ENCODE results near the gene PHF3.

PHF3 gene, protein sequence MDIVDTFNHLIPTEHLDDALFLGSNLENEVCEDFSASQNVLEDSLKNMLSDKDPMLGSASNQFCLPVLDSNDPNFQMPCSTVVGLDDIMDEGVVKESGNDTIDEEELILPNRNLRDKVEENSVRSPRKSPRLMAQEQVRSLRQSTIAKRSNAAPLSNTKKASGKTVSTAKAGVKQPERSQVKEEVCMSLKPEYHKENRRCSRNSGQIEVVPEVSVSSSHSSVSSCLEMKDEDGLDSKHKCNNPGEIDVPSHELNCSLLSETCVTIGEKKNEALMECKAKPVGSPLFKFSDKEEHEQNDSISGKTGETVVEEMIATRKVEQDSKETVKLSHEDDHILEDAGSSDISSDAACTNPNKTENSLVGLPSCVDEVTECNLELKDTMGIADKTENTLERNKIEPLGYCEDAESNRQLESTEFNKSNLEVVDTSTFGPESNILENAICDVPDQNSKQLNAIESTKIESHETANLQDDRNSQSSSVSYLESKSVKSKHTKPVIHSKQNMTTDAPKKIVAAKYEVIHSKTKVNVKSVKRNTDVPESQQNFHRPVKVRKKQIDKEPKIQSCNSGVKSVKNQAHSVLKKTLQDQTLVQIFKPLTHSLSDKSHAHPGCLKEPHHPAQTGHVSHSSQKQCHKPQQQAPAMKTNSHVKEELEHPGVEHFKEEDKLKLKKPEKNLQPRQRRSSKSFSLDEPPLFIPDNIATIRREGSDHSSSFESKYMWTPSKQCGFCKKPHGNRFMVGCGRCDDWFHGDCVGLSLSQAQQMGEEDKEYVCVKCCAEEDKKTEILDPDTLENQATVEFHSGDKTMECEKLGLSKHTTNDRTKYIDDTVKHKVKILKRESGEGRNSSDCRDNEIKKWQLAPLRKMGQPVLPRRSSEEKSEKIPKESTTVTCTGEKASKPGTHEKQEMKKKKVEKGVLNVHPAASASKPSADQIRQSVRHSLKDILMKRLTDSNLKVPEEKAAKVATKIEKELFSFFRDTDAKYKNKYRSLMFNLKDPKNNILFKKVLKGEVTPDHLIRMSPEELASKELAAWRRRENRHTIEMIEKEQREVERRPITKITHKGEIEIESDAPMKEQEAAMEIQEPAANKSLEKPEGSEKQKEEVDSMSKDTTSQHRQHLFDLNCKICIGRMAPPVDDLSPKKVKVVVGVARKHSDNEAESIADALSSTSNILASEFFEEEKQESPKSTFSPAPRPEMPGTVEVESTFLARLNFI (N-terminal part only)
- 412 reads per million, percentile 97 among the genes with 10 or more reads in this experiment for total RNA-seq

DNA sequence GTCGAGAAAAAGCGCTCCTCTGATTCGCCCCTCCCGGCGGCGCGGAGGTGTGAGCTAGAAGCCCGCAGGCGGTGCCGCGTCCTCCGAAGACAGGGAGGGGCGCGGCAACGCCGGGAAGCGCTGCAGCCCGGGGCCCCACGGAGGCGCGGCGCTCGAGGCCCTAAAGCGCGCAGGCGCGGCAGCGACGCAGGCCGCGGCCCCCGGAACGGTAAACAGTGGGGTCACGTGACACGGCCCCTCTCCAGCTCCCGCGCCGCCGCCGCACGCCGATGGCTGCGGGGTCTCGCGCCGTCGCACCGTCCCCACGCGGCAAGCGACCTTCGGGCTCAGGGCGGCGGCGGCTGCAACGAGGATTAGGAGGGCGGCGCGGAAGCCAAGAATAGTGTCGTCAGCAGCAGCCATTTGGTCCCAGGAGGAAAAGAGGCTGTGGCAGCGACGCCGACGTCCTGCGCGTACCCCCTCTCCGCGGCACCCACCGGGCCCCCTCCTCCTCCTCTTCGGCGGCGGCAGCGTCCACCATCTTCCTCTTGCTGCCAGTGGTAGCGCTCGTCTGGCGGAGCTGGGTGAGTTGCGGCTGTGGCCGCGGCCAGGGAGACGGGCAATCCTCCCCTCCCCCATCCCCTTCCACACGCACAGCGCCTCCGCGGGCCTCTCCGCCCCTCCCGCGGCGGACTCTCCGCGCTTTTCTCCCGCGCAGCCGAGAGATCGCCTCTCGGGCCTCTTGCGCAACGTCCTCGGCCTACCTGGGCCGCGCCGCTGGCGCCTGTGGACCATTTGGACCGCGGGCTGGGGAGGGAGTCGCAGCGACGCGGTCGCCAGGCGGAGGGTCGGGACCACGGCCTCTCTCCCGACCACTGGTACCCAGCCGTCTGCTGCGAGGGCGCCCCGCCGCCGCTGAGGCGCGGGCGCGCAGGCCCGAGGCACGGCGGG, at the start of gene PHF3:
Gene PHF3 (plus strand): TSS at position 215 of the 930 bp plus-strand sequence. CDS start 10,750 bp downstream, outside the sequence.
- DNase-seq, result peak; percentile 89

DNA sequence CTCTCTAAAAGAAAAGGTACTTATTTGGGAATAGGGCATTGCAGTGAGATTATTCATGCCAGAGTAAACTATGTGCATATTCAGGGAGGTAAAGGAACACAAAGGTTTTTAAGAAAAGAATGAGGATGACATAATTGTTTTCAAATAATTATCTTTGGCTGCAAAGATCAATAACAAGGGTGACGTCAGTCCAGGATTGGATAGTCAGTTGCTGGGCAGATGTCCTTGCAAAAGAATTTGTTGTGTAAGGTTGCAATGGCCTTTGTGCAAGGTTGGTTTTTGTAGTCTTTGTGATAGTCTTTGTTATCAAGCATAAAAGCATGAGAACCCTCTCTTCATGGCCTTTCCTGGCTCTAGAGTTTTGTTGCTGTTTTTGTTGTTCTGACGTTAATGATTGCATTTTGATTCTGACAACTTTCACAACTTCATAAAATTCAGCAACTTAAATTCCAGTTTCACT, 45.6 kb upstream of the PHF3 start:
- DNase-seq, result no peak

DNA sequence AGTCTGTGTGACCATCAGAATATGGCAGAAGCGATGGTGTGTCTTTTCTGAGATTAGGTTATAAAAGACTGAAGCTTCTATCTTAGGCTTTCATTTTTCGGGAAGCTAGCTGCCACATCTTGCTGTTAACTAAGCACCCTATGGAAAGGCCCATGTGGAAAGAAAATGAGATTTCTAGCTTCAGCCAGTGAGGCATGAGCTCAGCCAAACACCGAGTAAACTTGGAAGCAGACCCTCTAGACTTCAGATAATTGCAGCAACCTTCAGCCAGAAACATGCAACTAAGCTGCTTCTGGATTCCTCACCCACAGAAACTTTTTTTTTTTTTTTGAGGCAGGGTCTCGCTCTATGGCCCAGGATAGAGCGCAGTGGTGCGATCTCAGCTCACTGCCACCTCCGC, 42.7 kb upstream of the PHF3 start:
- no peak for DNase-seq

DNA sequence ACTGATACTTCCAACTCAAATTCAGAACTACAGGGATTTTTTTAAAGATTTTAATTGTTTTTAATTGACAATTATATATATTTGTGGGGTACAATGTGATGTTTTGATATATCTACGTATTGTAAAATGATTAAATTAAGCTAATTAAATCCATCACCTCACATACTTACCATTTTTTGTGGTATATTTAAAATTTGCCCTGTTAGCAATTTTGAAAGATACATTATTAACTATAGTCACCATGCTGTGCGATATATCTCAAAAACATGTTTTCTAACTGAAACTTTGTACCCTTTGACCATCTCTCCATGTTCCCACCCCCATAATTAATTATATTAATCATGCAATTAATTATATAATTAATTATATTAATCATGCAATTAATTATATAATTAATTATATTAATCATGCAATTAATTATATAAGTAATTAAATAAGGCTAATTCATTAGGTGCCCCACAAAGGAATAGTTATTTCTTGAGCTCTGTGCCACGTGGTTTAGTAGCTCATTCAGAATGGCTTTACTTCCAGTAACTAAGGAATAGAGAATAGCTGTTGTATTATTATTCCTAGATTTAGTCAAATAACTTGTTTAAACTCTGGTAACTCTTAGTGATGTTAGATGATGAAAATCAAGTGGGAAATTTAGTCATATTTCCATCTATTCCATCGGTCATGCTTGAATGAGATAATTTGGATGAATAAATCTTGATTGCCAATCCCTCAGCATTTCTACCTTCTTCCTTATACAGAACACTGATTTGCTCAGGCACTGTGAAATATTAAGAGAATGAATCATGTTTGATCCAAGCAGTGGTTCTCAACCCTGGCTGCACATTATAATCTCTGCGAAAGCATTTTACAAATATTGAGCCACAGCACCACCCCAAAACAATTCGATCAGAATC, 38.2 kb upstream of the PHF3 start:
- no peak for DNase-seq

DNA sequence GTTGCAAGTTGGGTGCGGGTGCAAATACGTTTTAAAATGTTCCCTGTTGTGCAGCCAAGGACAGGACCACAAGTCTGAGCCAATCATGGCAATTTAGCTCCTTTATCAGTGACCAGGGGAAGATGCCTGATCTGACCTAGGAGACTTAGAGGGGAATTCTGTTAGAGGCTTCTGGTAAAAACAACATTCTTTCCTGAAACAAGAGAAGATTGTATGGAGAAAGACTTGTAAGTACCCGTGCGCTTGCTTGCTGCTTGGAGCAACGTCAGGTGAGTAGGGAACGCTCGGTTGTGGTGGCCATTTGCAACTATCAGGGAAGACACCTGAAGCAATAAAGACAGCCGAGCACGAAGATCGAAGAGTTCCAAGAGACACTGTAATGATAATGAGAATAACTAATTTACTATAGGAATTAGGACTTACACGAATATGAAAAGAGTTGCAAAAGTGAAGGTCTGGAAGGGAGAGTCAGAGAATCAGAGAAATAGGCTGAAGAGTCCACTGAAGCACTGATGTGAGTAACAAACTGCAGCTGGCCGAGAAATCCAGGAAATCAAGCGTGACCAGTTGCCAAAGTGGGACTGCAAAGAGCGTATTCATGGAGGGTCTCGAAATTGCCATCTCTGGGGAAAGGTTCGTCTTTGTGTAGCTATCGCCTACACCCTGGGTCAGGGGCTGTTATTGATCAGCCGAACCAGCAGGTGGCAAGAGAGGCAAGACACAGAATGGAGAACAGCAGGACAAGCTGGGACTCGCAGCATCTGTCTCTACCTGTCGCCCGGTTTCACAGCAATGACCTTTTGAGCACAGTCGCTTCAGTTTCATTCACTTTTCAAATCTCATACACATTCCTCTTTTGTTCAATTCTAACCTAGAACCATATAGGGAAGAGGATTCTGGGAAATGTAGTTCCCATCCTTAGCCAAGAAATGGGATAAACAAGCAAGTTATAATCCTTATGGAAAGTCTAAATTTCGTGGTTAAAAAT, 37.3 kb upstream of the PHF3 start:
- DNase-seq, result peak; percentile 67

DNA sequence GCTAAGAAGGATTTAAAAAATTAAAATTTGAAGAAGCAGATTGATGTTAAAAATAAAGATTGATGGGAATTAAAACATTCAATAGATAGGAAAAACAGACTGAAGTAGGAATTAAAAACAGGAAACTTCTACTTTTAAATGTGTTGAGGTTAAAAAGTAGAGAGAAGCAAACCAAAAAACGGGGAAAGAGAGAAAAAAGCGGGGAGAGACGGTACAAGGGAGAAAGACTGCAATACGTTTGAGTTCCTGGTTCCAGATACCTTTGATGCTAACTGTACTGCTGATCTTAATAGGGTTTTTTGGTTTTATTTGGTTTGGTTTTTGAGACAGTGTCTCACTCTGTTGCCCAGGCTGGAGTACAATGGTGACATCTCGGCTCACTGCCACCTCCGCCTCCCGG, 36.4 kb upstream of the PHF3 start:
- DNase-seq, result no peak

DNA sequence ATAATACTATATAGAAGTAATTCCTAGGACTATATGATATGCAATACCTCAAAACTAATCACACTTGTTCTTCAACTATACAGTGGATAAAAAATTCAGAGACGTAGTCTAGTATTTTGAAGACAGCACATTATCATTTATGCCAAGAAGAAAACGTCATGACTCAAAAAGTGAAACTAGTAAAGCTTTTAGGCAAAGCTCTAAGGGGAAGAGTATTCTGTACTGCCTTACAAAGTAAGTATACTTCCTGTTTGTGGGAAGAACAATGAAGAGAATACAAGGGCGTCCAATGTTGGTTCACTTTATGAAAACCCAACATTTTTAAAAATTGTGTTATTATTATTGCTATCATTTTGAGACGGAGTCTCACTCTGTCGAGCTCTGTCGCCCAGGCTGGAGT, 35.5 kb upstream of the PHF3 start:
- no peak for DNase-seq

DNA sequence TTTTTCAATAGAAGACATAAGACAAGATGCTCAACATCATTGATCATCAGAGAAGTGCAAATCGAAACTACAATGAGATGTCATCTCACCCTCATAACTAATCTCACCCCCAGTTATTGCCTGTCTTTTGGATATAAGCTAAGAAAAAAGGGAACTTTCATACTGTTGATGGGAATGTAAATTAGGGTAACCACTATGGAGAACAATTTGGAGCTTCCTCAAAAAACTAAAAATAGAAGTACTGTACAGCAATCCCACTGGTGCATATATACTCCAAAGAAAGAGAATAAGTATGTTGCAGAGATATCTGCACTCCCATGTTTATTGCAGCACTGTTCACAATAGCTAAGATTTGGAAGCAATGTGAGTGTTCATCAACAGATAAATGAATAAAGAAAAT, 26.4 kb upstream of the PHF3 start:
- DNase-seq, result no peak

DNA sequence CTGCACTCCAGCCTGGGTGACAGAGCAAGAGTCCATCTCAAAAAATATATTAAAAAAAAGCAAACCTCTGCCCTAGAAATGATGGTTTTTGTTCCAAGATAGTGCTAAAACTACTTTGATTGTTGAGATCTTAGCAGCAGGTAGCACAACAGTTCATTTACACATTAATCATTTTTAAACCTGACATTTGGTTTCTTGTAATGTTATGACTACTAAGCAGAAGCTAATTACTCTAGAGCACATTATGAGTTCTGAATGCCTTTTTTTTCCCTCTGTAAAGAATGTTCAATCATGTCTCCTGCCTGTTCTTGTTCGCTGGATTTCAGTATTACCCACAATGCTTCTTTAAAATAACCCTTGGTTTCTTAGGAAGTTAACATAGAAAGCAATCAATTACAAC, 24.7 kb upstream of the PHF3 start:
- DNase-seq, result no peak

DNA sequence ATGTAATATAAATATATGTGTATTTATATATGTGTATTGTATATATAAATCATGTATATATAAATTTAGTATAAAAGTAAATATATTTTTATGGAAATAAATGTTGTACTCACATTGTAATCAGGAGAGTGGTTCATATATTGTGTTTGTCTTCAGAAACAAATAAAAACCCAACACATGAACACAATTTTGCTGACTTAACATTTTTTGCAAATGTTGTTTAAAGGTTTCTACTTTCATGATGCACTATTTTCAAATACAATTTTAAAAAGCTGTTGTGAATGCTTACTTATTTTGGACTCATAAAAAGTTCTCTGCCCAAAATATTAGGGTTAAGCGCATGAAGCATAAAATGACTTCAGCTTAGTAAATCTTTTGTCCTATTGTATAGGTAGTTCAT, 24.0 kb upstream of the PHF3 start:
- DNase-seq, result no peak

DNA sequence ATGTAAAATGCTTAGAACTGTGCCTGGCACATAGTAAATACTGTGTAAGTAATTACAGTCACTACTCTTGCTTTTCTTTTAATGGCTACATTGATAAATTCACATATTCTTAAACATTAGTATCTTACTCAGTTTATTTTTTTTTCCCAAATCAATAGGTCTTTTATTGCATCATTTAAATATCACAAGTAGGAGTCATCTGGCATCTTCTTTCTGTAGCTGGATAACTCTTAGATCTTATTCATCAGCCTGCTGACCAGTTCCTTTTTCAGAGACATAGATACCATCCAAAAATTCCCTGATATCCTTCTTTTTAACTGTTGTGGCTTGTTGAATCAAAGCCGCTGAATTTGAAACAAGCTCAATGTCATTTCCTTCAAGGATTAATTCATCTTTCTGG, 20.0 kb upstream of the PHF3 start:
- DNase-seq, result no peak

DNA sequence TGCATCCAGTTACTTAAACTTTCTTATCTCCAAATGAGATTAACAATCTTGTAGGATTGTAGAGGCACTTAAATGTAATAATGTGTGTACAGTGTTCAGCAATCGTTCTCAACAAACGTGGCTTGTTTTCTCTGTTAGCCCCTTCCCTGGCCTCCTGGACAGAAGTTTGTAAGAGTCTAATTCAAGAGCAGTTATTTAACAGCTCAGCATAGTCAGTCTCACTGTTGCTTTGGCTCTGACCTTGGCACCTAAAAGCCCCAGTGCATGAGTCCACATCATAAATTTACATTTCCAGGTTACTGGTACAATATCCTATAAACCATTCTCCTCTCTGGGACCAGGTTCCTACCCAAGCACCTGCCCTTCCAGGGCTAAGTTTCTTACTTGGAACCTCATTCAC, 11.5 kb upstream of the PHF3 start:
- DNase-seq, result no peak

DNA sequence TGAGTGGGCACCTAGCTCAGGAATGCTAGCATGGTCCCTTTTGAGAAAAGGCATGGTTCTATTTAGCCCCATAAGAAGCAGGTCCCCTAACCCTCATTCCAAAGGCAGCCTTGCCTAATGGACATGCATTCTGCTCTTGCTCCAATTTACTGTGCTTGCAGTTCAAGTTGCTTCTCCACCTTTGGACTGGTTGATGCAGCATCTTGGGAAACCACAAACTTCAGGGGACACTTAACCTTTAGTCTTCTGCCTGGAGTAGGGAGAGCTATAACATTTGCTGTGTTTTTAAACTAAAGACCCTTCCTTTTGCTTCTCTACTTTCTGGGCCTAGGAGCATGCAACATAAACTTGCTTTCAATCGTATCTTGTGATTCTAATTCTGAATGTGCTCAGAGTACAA, 5.1 kb upstream of the PHF3 start:
- no peak for DNase-seq

DNA sequence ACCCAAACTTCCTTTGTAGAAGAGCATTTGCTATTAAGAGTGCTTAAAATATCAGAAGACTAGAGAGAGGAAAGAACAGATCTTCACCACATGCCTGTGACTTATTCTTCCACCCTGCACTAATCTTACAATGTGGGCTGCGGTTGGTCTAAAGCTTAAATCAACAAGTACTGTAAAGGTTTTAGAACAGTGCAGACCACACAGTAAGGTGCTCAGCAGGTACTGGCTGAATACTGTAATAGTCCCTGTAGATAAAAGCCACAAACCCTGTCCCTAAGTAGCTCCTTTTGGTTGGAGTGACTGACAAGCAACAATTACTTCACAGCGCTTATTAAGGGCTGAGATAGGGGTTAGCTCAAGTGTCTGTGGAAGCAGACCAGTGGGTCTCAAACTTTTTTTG, 972 bp upstream of the PHF3 start:
- DNase-seq, result no peak

DNA sequence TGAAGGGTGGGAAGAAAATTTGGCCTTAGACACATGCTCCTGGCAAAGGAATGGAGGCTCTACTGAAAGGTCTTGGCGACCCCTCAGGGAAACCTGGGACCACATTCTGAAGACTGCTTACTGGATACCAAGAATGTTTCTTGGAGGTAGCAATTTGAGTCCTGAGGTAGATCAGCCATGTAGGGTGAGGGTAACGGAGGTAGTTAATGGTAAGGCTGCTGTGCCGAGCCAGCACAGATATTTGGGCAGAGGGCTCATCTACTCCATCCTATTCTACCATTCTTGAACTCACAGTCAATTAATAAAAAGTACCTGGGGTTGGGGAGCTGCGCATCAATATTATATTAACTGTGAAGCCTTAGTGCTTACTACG, 401 bp upstream of the PHF3 start:
- DNase-seq, result no peak

DNA sequence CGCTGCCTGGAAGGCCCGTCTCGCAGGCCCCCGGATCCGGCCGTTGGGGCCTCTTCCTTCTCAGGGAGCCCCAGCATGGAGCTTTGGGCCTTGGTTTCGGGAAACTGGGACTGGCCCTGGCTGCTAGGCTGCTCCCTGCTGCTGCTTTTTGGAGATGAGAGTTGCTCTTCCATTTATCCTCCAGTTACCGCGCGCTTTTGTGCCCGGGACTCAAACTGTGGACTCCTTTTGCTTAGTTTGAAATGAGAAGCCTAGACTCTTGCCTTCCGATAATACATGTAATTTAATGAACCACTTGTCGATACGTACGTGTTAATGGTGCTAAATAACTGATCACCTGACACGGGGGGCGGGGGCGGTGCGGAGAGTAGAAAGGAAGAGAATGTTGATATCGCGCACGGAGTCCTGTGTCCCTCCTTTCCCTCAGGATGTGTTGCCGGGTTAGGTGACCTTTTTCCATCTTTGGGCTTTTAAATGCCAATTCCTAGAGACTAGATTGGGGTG, 968 bp downstream of the PHF3 start:
- DNase-seq, result peak; percentile 54

DNA sequence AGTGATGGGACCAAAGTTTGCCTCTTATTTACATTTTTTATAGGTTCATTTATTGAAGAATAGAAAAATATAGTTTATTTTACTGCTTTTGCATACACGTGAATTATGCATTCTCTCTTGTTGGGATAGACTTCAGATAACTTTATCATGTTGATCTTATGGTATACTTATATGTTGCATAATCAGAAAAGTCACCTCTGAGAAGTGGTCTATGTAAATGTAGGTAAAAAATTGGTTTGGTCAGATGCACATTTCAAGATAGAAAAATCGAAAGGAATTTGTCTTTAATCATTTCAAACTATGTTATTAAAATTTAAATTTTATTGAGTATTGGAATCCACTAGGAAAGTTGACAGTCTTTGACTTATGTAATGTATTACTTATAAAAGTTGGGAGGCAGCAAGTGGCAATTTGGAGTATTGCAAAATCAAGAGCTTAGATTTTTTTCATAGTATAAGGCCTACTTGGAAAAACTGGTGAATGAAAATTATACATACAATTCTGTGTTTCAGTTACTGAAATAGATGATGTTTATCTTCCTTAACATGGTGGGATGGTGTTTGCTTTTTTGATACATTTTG, 2.4 kb downstream of the PHF3 start:
- DNase-seq, result no peak

DNA sequence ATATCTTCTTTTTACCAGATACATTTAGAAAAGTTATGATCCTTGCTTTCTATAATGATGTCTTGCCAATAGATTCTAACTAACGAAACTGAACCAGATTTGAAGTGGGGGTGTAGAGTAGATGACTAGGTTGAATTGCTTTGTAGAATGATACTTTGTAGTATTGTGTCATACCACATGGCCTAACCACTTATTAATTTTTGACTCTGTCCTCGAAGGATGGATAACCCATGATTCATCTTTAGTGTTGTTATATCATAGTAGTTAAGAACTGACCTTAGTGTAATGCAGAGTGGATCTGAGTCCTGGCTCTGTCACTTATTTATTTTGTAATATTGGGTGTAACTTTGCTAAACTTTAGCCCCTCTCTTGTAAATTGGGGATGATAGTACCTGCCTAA, 4.5 kb downstream of the PHF3 start:
- no peak for DNase-seq

DNA sequence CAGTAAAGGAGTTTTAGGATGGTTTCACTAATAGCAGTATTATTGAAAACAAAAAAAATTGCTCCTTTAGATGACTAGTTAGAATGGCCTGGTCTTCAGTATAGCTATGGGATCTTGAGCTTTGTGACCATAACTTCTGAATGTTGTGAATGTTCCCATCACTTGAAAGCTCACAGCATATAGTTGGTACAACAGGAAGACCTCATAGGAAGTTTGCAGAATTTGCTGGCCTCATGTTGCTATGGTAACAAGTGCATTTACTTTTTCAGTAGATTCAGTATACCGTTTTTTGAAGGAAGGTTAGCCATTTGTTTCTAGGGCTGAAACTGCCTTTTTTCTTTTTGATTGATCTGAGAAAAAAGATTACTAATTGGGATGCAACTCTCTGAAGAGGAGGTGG, 8.3 kb downstream of the PHF3 start:
- DNase-seq, result peak; percentile 7
